GM21529 (cell line): ENCODE results near the gene FCMR.

Experiments
- ATAC-seq: cut with Tn5 transposase; IDR thresholded peaks from one replicate; pipeline ENCODE4 v1.9.1; 2021; ENCODE audit not compliant: unreplicated experiment

FCMR gene

DNA sequence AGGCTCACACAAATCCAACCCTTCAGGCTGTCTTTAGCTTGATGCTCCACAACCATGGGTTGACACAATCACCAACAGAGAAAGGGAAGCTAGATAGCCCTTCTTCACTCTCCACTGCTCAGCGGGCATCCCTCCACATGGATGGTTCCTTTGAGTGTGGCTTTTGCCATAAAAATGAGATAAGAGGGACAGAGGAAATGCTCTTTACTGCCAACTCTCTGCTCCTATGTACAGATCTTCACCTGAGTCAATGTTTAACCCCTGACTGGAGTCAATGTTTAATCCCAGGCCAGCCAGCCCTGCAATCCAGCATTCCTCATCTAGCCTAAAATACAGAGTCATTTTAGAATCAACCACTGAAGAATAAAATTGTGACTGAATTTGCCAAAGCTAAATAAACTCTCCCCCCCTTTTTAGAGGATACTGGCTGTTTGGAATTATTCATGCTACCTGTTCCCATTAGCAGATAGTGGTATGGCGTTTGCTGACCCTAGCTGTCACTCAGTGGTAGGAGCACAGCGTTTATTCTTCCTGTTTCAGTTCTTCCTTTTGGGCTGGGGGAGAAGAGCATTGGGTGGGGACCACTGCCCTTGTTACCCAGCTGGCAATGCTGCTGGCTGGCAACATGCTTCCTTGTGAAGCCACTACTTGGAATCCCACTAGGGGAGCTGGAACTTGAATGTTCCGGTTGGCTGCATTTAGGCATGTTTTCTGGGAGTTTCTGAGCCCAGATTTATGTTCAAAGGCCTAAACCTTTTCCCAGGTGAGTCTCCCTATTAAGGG lies 29.8 kb upstream of the FCMR start:
- ATAC-seq: no peak

DNA sequence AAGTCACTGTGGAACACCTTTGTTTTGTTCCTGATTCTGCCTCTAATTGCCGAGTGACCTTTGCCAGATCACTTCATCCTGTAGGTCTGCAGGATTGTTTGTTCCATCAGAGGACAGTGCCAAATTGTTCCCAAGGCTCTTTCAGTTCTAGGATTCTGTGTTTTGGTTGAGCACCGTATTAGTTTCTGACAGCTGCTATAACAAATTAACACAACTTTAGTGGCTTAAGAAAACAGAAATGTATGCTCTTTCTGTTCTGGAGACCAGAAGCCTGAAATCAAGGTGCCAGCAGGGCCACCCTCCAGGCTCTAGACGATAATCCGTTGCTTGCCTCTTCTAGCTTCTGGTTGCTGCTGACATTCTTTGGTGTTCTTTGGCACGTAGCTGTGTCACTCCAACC lies 27.9 kb upstream of the FCMR start:
- no peak for ATAC-seq

DNA sequence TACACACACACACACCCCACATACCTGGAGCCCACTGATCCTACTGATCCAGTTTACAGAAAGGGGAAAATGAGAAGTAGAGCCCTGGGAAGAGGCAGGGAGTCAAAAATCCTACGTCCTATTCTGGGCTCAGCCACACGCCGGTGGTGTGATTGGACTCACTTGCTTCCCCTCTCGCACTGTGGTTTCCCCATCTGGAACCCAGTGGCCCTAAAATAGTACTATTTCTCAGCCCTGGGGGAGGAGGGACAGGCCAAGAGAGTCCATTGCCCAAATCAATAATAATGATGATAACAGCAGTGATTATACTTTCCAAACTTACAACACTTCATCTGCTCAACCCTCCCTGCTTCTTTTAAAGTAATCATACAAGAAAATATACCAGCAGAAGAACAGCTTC lies 27.5 kb upstream of the FCMR start:
- no peak for ATAC-seq

DNA sequence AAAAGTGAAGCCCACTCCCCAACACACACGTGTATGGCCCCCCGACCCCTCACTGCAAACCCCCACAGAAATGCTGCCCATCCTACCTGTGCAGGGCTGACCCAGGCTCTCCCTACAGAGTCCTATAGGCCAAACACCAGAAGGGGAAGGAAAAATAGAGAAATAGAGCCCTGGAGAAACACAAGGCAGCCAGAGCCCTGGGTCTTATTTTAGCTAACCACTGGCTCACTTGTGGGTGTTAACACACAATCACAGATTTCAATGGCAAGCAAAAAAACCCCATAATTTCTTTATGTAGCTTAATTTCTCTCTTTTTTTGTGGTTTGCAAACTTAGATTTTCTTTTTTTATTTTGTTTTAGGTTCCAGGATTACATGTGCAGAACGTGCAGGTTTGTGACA lies 25.5 kb upstream of the FCMR start:
- ATAC-seq: no peak

DNA sequence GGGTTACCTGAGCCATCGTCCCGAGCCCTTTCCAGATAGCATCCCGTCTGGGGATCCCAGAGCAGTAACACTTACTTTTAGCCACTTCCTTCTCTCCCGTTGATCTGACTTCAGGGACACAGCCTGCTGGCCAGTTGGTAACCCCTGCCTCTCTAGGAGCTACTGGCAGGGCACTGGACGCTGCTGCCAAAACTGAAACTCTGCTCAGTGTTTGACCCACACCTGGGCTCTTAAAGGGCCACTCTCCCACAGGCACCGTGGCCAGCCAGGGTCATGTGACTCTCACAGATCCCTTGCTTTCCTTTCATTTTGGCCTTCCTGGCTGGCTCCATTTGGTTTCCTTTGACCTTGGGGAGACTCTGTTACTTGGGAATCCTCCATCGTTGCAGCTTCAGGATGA lies 24.5 kb upstream of the FCMR start, which contains the start of gene PIGR:
Gene PIGR, minus strand, starts transcription at position 206 of the 400 bp plus-strand sequence. CDS start 5,935 bp downstream, outside the sequence.
- no peak for ATAC-seq

DNA sequence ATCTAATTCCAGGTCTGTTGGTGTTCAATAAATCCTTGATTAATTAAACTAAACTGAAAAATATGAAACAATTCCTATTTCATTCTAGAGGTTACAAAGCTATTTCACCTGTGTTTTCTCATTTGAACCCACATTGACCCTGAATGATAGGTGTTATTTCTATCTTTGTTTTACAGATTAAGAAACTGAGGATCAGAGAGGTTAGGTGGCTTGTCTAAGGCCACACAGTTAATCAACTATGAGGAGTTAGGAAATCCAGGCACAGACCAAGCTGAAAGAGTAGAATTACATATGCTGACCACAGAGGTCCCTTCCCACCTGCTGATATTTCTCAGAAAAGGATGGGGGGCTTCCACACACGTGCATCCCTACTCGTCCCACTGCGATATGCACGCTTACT lies 24.0 kb upstream of the FCMR start:
- ATAC-seq: no peak

DNA sequence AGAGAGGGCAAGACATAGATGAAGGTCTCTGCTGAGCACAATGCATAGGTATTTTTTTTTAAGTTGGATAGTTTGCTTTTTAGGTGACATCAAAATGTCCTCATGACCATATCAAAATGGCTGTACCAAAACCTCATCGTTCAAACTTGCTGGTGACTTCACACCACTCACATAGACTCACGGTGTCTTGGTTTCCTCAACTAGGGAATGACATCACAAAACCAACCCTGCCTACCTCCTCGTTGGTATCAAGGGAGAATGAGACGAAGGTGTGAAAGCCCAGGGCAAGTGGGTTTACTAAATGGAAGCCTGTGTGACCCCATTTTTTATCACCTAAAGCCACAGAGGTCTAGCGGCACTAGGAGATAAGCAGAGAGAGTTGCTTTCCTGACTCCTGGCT lies 23.0 kb upstream of the FCMR start:
- no peak for ATAC-seq

DNA sequence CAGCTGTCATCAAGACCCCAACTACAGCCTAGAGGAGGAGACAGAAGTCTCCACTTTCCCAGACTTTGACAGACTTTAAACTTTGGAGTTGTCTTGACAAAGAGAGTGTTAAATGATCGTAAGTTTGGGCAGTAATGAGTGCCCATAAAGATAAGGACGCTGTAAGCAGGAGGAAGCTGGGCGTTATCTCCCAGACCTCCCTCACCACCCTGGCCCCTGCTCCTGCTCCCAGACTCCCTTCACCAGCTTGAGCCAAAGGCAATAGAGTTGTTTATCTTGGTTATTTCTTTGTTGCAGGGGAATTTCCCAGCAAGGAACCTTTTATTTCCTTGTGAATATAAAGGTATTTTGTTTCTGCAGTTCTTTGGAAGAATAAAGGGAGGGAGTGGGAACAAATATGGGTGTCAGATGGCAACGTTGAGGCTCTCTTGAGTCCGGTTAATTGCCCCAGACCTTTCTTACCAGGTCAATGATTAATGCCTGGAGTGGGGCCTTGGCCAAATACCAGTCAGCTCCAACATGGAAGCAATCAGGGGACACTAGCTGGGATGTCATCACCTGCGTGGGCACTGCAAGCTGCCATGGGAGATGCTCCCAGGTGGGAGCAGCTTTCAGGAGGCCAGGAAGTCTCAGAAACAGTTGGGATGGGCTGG lies 20.2 kb upstream of the FCMR start:
- no peak for ATAC-seq

DNA sequence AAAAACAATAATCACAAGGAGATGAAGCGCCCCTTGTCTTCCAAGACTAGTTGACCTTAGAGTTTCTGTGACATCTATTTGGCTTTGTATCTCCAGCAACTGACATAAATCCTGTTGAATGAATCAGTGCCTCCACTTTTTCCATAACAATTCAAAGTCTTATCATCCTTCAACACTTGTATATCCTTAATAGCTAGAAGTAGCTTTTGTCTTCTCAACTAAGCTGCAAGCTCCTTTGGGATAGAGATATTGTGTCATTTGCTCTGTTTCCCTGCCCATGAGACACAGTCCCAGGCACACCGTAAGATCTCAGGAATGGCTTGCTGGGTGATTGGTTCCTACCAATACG lies 18.8 kb upstream of the FCMR start:
- no peak for ATAC-seq

DNA sequence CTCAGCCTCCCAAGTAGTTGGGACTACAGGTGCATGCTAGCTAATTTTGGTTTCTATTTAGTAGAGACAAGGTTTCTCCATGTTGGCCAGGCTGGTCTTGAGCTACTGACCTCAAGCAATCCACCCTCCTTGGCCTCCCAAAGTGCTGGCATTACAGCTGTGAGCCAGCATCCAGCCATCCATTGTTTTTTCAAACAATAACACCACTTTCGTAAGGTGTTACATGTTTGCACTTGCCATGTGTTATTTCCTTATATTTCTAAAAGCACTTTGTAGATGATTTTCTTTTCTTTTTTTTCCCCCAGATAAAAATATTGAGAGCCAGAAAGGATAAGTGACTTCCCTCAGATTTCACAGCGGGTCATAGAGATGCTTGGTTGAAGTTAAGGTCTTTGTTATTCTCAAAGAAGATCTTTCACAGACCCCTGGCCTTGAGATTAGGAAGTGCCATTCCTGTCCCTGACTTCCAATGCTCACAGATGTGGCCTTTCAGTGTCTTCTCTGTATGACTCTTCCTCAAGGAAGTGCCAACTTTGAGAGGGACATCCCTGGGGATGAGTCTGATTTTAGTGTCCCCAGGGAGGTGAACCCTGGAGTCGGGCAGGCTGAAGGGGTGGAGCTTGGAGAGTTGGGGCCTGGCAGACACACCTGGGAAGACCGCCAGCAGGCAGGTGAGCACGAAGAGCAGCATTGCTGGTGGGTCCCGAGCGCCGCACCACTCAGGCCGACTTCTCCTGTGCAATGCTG lies 18.3 kb upstream of the FCMR start:
- ATAC-seq: no peak

DNA sequence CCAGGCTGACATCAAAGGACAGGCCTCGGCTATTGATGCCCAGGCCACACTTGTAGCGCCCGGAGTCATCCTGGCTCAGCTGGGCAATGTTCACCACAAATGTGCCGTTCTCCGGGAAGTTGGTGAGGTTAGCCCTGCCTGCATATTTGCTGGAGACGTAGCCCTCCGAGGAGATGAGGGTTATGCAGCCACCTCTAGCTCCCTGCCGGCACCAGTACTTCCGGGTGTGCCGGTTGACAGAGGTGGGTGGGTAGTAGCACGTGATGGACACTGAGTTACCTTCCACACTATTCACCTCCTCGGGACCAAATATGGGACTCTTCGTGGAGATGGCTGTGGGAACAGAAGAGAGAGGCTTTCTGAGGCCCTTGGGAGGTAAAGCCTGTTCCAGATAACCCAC lies 17.4 kb upstream of the FCMR start:
- no peak for ATAC-seq

DNA sequence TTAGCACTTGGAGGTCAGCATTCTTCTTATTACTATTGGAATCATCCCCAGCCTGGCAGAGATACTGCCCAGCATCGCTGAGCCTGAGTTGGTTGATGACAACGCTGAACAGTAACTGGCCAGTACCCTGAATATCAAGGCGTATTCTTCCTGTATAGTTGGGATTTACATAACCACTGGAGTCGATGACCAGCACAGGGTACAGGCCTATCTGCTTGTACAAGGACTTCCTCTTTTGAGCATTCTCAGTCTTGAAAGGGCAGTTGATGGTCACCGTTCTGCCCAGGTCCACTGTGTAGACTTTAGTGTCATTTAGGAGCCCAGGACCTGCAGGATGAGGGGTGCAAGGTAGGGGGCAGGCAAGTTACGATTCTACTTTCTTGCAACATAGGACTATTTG lies 15.7 kb upstream of the FCMR start:
- ATAC-seq: no peak

DNA sequence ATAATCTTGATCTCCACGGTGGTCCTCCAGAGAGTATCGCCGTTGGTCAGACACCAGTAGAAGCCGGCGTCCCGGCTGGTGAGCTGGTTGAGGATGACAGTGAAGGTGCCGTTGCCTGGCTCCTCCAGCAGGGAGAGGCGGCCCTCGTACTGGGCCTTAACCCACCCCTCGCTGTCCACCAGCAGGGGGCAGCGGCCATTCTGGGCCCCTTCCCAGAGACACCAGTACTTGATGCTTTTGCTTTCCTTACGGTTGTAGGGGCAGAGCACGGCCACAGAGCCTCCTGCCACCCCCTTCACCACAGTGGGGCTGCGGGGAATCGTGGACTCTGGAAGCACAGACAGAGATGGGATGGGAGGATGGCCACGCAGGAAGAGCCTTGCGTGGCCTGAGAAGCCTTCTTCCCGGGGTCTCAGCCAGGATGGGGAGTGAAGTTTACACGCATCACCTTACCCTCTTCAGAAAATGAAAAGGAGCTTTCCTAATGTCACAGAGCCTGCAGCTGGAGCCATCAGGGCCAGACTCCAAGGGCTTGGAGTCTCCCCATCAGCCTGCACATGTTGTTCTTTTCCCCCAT lies 13.8 kb upstream of the FCMR start:
- no peak for ATAC-seq

DNA sequence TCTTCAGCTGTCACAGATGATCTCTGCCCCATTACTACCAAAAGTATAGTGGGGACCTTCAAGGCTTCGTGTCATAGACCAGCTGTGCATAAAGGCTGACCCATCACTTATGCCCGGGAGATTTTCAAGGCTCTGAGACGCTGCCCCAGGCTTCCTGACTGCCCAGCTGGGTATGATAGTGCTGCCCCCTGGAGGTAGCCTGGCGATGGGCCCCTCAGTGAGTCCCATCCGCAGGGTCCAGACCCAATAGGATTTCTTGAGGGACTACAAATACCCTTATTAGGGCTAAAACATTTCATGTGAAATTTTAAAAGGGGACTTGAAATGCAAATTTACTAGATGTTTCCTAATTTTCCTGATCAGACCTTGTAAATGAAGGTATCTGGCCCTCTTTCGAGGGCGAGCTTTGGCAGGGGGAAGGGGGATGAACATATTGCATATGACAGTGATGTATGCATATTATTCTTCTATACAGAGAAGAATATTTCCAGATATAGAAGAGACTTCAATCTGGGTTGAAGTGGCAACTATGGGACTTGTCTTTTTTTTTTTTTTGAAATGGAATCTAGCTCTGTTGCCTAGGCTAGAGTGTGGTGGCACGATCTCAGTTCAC lies 11.7 kb upstream of the FCMR start:
- no peak for ATAC-seq

DNA sequence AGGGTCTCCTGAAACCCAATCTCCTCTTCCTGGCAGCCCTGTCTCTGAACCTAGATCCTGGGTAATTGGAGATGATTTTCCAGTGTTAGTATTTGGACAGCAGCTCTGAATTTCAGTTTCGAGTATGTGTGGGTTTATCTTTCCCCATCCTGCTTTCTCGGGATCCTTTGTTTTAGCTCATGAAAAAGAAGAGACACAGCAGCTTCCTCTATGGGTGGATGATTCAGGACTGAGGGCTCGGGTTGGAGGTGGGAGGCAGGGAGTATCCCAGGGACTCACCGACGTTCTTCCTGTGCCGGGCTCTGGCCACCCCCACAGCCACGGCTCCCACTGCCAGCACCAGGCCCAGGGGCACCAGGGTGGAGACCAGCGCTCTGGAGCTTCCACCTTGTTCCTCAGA lies 10.4 kb upstream of the FCMR start:
- no peak for ATAC-seq

DNA sequence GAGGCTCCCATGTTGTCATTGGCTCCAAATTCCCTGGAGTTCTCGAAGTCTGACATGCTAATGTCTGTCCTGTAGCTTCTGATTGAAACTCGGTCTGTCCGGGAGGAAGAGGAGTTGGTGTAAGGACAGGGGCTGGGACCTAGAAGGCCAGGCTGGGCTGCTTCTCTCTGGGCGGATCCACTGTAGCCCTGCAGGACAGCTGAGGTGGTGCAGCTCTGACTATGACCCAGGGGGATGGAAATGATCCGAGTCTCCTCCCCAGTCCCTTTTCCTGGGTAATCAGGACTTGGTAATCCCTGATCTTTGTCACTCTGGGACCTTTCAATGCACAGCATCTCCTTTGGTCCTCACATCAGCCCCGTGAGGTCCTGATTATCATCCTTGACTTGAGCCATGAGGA lies 10.0 kb upstream of the FCMR start:
- no peak for ATAC-seq

DNA sequence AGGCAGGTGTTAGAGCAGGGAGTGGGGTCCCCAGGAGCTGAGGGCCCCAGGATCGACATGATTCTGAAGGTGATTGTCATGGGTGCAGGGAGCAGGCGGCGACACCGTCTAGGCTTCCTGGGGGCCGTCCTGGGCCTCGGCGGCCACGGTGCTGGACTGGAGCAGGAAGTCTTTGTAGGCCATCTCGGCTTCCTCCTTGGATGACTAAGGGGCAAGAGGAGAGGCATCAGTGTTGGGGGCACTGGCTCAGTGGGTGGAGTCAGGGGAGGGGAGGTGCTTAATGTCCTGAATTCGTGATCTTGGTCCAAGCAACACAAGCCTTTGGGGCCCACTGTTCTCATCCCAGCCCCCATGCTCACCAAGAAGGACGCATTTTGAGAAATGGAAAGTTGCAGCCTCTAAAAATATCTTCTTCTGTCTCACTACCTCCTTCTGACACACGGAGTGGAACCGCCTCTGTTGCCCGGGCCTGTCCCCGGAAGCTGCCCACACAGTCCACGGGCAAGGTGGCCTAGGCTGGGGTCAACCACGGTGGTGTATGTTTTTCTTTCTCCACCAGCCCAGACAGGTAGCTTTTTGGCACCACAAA lies 8.6 kb upstream of the FCMR start:
- peak; percentile 80 for ATAC-seq

DNA sequence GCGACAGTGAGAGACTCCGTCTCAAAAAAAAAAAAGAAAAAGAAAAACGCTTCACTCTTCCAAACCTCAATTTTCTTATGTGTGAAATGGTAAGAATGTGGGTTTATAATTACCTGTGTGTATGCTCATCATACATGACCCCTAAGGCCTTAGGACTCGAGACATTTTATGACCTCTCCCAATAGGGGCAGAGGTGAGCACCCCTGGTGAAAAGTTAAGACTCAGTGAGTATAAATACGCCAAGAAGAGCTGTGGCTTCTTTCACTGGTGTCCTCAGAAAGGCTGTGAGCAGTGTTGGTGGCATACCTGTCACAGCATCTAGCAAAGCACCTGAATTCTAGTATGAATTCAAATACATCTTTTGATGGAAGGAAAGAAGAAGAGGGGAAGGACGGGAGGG lies 7.8 kb upstream of the FCMR start:
- ATAC-seq: no peak

DNA sequence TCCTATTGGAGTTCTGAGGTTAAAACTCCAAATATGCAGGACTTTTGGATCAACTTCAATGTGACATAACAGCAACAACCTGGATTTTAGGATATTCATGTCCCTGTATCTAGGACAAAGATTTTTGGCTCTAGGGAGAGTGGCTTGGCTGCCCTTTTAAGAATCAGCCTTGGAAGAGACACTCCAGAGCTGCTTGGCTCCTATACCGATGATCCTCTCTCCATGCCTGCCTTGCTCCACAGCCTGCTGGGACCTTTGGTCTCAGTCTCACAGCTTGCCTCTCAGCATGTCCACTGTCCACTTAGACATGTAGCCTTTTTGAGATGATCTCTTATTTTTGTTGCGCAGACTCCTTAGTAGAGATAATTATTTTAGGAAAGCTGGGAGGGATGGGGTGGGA lies 4.5 kb upstream of the FCMR start:
- ATAC-seq: no peak

DNA sequence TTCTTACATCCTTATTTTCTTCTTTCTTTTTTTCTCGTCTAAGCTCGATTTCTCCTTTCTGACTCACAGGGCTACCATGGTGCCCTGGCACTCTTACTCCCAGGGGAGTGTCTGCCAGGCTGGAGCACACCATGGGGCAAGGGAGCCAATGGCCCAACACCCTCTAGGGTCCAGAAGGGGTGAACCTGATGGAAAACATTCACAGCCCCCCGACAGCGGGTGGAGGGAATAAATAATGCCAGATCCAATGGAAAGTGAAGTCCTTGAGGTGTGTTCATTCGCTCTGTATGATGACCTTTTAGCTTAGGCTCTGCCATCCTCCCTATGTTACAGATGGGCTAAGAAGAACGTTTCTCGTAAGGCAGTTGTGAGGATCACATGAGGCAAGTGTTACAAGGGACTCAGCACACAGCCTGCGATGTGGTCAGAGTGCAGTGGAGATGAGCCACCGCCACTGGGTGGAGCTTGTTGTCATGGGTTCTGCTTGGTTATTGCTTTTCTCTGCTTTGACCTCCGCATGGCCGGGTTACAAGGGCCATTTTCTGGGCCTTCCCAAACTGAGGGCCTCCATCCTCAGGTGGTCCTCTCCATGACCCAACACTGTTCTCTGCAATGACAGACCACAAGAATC lies 3.5 kb upstream of the FCMR start:
- ATAC-seq: peak; percentile 57
